Ovary (tissue), 9 donors: Measurements from ENCODE around the gene FOXL3. TPM values are rescaled to one million over a fixed set of nuclear protein-coding genes. Genes with fewer than 3 reads are reported as not detected.

Experiments used
- DNase-seq, 5 donors: peaks; one replicate each; pipeline ENCODE4 v3.0.0-alpha.2; 2019 to 2020
- H3K27ac ChIP-seq, 2 donors: fragments of 200-600 bp; one replicate each; pipeline versions ENCODE4 v1.5.1 to v1.8.0; 2019 to 2022
- H3K27me3 ChIP-seq: fragments of 200-600 bp; one replicate; pipeline ENCODE4 v1.8.0; 2022
- H3K36me3 ChIP-seq: fragments of 200-600 bp; sonication (generic); one replicate; pipeline ENCODE4 v1.5.1; 2019
- H3K4me1 ChIP-seq: one replicate; pipeline ENCODE4 v1.8.1; 2013; ENCODE audit warnings: mild to moderate bottlenecking, moderate library complexity; ENCODE audit not compliant: insufficient read depth
- H3K4me3 ChIP-seq: fragments of 200-600 bp; sonication (generic); one replicate; pipeline ENCODE4 v1.5.1; 2017
- H3K9me3 ChIP-seq, 2 donors: fragments of 200-600 bp in 1 of 2; sonication (generic) in 1 of 2; one replicate each; pipeline versions ENCODE4 v1.5.1 to v1.8.1; 2013 to 2019; ENCODE audit warnings: mild to moderate bottlenecking in 1 of 2, moderate library complexity in 1 of 2
- EP300 ChIP-seq: sonication (generic); formaldehyde crosslinking; IDR thresholded peaks from one replicate; pipeline ENCODE4 v1.6.1; 2017; ENCODE audit warnings: antibody characterized with exemption
- POLR2A ChIP-seq: fragments of 450-650 bp; IDR thresholded peaks from one replicate; pipeline ENCODE4 v1.6.1; 2017; ENCODE audit warnings: antibody characterized with exemption, mild to moderate bottlenecking, moderate library complexity
- WGBS, 3 donors: extraction: QIAGEN DNeasy Blood & Tissue Kit in 1 of 3; methylation state at CpG; one replicate each; pipeline versions ENCODE4 v1.1.5 to v1.1.7; 2013 to 2017; 5-methylcytosine and 5-hydroxymethylcytosine counted together
- intact Hi-C, 4 donors: fragments of 100-400 bp; cut with DNase I; formaldehyde crosslinking; loops; one replicate each; pipeline versions ENCODE4 v1.11.0 to v1.15.1; 2022 to 2023
- polyA plus RNA-seq, 2 donors: library from polyadenylated mRNA; stranded (reverse); fragments of 200-250 nt in 1 of 2; fragments of 350-450 nt in 1 of 2; fragmentation: Illumina TruSeq in 1 of 2; extraction: RNeasy Lipid Tissue Mini Kit (QIAGEN cat#74804) in 1 of 2; gene quantifications; one replicate each; pipeline ENCODE4 v1.2.3, GENCODE V29; 2013 to 2014
- total RNA-seq, 7 donors: library from RNA; depleted of rRNA in 2 of 7; stranded (reverse); fragments of >200 nt in 2 of 7; fragmentation: NEBNext Ultra II Directional in 3 of 7; extraction: Animal tissue kit (Norgen Biotek cat#: 25700) in 3 of 7; gene quantifications; one replicate each; pipeline versions ENCODE4 v1.1.0 to v1.2.4, GENCODE V29; 2016 to 2023
- TF ChIP-seq, protein P1 (sequence below), 3 donors: fragments of 450-650 bp in 2 of 3; fragments of 200-600 bp in 1 of 3; IDR thresholded peaks; one replicate each; pipeline versions ENCODE4 v1.5.1 to v1.8.0; 2016 to 2022; ENCODE audit warnings: antibody characterized with exemption in 3 of 3, mild to moderate bottlenecking in 1 of 3
- donor health status: DM: no; HTN: no; CAD: no; lungs with moderate emphysema.
- donor health status: DM: no; HTN: no; CAD: no.
- donor health status: Bipolar disorder and iron deficiency.
- donor health status: DM: yes; HTN: yes; CAD: no.
- donor health status: DM: no; HTN: no; CAD: no.
- donor health status: DM: yes; HTN: yes; CAD: no.

FOXL3 gene
- total and polyA plus RNA-seq, 9 donors = not detected

DNA sequence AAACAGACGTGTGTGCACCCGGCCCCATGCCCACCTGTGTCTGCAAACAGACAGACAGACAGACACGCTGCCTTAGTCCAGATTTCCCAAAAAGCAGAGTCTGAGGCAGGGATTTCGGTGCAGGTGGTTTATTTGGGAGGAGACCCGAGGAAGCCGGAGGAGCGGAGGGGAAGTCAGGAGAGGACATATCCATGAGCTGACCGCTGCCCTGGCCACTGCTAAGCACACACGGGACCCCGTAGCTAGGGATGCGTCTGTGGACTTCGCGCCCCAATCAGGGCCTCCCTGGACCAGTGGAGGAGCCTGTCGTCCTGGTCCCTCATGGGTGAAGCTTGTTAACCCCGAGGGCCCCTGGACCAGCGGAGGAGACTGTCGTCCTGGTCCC, 47.6 kb downstream of the FOXL3 start:
- H3K4me3 ChIP-seq = no peak overlapping the region
- DNase-seq = no peak
- no peaks in the 10 kb centered on the region for H3K27me3 ChIP-seq
- no peaks in the 10 kb centered on the region for H3K9me3 ChIP-seq
- no peaks in the 10 kb centered on the region for H3K36me3 ChIP-seq
- H3K27ac ChIP-seq = no peak overlapping the region
- H3K4me1 ChIP-seq = peaks cover 5% of the 10 kb centered on the region
- intact Hi-C loops = no loop called here
- 79 to 84% (median 80%) methylated on average over 17 of the region's 17 CpGs for WGBS, 3 donors
- TF ChIP-seq POLR2A (no peak), EP300 (no peak)
- TF ChIP-seq, protein P1, sequence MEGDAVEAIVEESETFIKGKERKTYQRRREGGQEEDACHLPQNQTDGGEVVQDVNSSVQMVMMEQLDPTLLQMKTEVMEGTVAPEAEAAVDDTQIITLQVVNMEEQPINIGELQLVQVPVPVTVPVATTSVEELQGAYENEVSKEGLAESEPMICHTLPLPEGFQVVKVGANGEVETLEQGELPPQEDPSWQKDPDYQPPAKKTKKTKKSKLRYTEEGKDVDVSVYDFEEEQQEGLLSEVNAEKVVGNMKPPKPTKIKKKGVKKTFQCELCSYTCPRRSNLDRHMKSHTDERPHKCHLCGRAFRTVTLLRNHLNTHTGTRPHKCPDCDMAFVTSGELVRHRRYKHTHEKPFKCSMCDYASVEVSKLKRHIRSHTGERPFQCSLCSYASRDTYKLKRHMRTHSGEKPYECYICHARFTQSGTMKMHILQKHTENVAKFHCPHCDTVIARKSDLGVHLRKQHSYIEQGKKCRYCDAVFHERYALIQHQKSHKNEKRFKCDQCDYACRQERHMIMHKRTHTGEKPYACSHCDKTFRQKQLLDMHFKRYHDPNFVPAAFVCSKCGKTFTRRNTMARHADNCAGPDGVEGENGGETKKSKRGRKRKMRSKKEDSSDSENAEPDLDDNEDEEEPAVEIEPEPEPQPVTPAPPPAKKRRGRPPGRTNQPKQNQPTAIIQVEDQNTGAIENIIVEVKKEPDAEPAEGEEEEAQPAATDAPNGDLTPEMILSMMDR (IDR thresholded peaks at IDR 0.05) = no peak

DNA sequence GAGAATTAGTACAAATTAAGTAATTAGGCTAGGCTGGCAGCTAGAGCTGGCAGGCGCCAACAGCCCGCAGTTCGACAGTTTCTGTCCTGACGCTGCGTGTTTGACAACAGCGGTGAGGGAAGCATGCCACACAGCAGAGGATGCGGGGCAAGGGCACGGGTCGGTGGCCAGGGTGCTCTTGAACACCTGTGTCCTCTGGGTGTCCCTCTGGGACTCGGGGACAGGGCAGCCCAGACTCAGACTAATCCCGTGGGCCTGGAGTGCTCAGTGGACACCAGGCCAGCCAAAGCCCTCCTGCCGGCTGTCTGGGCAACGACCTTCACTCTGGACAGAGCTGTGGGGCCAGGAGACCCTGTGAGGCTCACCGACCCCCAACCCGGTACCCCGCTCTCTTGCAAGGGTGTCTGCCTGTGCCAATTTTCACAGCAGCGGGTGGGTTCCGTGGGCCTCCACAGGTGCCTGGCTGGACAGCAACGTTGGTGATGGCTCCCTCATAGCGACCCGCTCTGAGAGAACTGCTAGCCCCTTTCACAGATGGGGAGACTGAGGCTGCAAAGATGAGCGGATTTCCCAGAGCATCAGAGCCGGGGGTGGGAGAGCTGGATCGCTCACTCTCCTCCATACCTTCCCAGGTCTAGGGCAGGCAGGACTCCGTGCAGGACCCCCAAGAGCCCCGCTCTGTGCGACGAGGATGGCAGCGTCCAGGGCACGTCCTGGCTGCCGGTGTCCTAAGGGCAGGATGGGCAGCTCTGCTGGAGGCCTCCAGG, 48.5 kb downstream of the FOXL3 start:
- Histone ChIP-seq H3K4me3 (no peak overlapping the region), H3K9me3 (no peaks in the 10 kb centered on the region), H3K27me3 (no peaks in the 10 kb centered on the region), H3K27ac (no peak overlapping the region), H3K36me3 (no peaks in the 10 kb centered on the region), H3K4me1 (no peaks in the 10 kb centered on the region)
- WGBS, 3 donors = 89 to 92% (median 91%) methylated on average over 27 to 31 of the region's 31 CpGs
- DNase-seq = no peak
- no peak for TF ChIP-seq POLR2A
- TF ChIP-seq, protein P1 (IDR thresholded peaks at IDR 0.05) = no peak
- TF ChIP-seq EP300 = no peak
- intact Hi-C loops = no loop called here

DNA sequence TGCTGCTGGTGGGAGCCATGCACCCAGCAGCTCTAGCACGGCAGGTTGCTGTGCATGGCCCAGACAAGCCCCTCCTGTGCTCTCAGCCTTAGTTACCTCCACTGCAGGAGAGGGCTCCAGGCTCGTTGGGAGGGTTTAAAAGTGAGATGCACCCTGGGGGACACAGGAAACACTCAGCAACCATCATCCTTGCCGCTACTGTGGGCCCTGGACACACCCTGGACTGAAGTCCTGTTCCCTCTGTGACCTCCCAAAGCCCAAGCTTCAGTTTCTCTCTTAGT, 49.0 kb downstream of the FOXL3 start:
- Histone ChIP-seq H3K27ac (no peak overlapping the region), H3K27me3 (no peaks in the 10 kb centered on the region), H3K4me3 (no peak overlapping the region), H3K9me3 (no peaks in the 10 kb centered on the region), H3K4me1 (no peaks in the 10 kb centered on the region), H3K36me3 (no peaks in the 10 kb centered on the region)
- intact Hi-C loops = no loop called here
- DNase-seq = no peak
- TF ChIP-seq, protein P1 (IDR thresholded peaks at IDR 0.05) = no peak
- TF ChIP-seq EP300 = no peak
- WGBS, 3 donors = 64 to 85% (median 77%) methylated on average over 3 of the region's 3 CpGs

DNA sequence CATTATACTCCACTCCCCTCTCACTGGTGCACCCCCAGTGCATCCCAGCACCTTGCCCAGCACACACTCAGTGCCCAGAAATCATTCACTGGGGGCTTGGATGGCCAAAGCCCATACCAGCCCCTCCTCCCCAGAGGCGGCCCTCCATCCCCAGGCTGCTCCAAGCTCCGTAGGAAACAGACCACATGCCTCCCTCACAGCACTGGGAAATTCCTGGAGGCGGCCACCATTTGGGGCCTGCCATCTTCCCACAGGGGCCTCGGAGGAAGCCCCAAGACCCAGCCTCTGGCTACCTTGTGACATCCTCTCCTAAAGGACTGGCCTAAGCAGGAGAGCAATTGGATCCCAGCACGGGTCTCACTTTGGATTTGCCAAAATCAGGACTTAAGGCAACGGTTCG, 49.7 kb downstream of the FOXL3 start:
- WGBS, 3 donors = 68 to 73% (median 71%) methylated on average over 7 of the region's 7 CpGs
- TF ChIP-seq, protein P1 (IDR thresholded peaks at IDR 0.05) = no peak
- no peak for TF ChIP-seq POLR2A
- intact Hi-C loops = loop anchor here in 1 of 4 donors (10.0 kb wide), 1 partner anchor 195 kb away; no protein-coding TSS in a partner anchor

More for the DNA sequence above, 49.7 kb downstream of the FOXL3 start:
- Histone ChIP-seq H3K4me3 (no peak overlapping the region), H3K27ac (no peak overlapping the region), H3K36me3 (no peaks in the 10 kb centered on the region), H3K4me1 (no peaks in the 10 kb centered on the region), H3K27me3 (no peaks in the 10 kb centered on the region), H3K9me3 (no peaks in the 10 kb centered on the region)
- no peak for DNase-seq
